ENCODE data around the gene NRN1L.
"Not testable (repeated sequence)": the region's sequence is repeated elsewhere in the genome, so short reads cannot be mapped to it uniquely, and the experiment has no call there.

- TF ChIP-seq, protein P1, sequence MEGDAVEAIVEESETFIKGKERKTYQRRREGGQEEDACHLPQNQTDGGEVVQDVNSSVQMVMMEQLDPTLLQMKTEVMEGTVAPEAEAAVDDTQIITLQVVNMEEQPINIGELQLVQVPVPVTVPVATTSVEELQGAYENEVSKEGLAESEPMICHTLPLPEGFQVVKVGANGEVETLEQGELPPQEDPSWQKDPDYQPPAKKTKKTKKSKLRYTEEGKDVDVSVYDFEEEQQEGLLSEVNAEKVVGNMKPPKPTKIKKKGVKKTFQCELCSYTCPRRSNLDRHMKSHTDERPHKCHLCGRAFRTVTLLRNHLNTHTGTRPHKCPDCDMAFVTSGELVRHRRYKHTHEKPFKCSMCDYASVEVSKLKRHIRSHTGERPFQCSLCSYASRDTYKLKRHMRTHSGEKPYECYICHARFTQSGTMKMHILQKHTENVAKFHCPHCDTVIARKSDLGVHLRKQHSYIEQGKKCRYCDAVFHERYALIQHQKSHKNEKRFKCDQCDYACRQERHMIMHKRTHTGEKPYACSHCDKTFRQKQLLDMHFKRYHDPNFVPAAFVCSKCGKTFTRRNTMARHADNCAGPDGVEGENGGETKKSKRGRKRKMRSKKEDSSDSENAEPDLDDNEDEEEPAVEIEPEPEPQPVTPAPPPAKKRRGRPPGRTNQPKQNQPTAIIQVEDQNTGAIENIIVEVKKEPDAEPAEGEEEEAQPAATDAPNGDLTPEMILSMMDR (IDR thresholded peaks at IDR 0.05): not testable (repeated sequence)
- TF ChIP-seq POLR2AphosphoS5 (IDR thresholded peaks at IDR 0.05); POLR2A (IDR thresholded peaks at IDR 0.05; ENCODE audit: low read depth): not testable (repeated sequence)
Measured at GRCh38 chr16:67837190-67837589, 47.5 kb upstream of the NRN1L start.

All from esophagus muscularis mucosa (tissue), 3 donors.